OCI-LY1 (cell line): Measurements from ENCODE around the gene ZMYM3.

Source experiments
- CTCF ChIP-seq: fragments of 200-600 bp; sonication (generic), shearing (Covaris generic); IDR thresholded peaks from 2 replicates; pipeline ENCODE4 v1.5.1; 2017; ENCODE audit warnings: mild to moderate bottlenecking, antibody characterized with exemption, low read length, moderate library complexity, mixed read lengths
- EZH2 ChIP-seq: fragments of 200-600 bp; sonication (generic), shearing (Covaris generic); IDR thresholded peaks from 2 replicates; pipeline ENCODE4 v1.8.0; 2017; ENCODE audit warnings: borderline replicate concordance, mixed run types, mild to moderate bottlenecking, antibody characterized with exemption, low read length, moderate library complexity, mixed read lengths

GRCh38 chrX:71292669-71293365 lies 38.9 kb upstream of the ZMYM3 start:
- no peak for TF ChIP-seq EZH2
- TF ChIP-seq CTCF: no peak
